Measurements from ENCODE around the gene CAMSAP1. TPM values are rescaled to one million over a fixed set of nuclear protein-coding genes. Genes with fewer than 3 reads are reported as not detected.

Gene CAMSAP1
- total and polyA plus RNA-seq, 9 of the 15 experiments (the other 6 are each of a cell fraction or from before 2014, with no cell fraction given), result 1.5 to 28.8 (median 14.3) TPM

- in situ Hi-C loops (cut with MboI), result no loop called here
These were observed 129.6 kb downstream of the CAMSAP1 start for GRCh38 chr9:135777623-135778177.

DNA sequence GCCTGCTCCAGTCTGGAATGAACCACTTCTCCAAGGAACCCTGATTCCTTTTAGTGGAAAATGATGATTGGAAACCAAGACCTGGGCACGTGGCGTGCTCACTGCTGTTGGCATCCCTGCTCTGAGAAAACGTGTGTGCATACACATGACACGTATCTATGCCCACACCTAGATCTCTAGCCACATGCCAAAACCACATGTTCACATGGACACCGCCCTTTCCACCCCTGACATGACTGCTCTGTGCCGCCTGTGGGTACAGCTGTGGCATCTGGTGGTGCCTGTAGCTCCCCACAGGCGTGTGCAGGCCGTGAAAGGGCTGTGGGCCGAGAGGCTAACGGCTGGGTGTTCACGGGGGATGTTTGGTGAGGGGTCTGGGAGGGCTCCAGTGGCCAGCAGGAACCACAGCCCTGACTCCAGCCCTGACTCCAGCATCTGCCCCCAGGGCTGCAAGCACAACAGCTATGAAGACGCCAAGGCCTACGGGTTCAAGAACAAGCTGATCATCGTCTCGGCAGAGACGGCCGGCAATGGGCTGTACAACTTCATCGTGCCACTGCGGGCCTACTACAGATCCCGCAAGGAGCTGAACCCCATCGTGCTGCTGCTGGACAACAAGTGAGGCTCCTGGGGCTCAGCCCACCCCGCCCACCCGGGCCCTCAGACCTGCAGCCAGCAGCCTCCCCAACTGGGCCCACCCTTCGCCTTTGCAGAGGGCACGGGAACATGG, 130.3 kb downstream of the CAMSAP1 start:
- peaks cover 6% of the 10 kb centered on the region for H3K9me1 ChIP-seq (ENCODE audit: control insufficient read depth, insufficient read depth, low read length)
- H3K4me3 ChIP-seq, result no peak overlapping the region
- no TSS peak for BruUV-seq (replicated peaks)
- H3K9ac ChIP-seq (ENCODE audit: insufficient read depth in 1 of 2, low read depth in 2 of 2, low read length in 2 of 2), result no peak overlapping the region
- no peaks in the 10 kb centered on the region for H3K79me2 ChIP-seq (ENCODE audit: control insufficient read depth, insufficient read depth, low read length)
- H2AFZ ChIP-seq (ENCODE audit: low read depth, low read length), result no peak overlapping the region
- ATAC-seq (no peak), FAIRE-seq (no peak), DNase-seq (ENCODE audit: extremely low read depth in 1 of 4, low spot score in 3 of 4) (no peak)
- POLR2A ChIA-PET, result interaction anchor here (0.6 kb wide), 1 partner anchor 280 kb away, joined by 3 read pairs; no protein-coding TSS in a partner anchor
- peaks cover 0 to 49% of the 10 kb centered on the region in 2 experiments; a peak in 2 of 5 replicates for H3K4me1 ChIP-seq (replicated peaks in 1 of 2; ENCODE audit: control insufficient read depth in 2 of 2, insufficient read depth in 2 of 2, low read length in 2 of 2)
- peaks cover 31% of the 10 kb centered on the region for H4K20me1 ChIP-seq (replicated peaks; ENCODE audit: control insufficient read depth, insufficient read depth, low read length)
- CTCF ChIA-PET (ENCODE audit: low intra/inter-chr PET ratio), result no interaction called here
- in situ Hi-C loops (cut with MboI), result no loop called here
- H3K9me3 ChIP-seq (replicated peaks; ENCODE audit: control insufficient read depth, insufficient read depth, low read depth, low read length), result no peaks in the 10 kb centered on the region
- H3K27ac ChIP-seq (ENCODE audit: extremely low read depth, low read depth, low read length), result no peak overlapping the region
- peaks cover 20 to 83% of the 10 kb centered on the region in 2 experiments; a peak in 4 of 5 replicates for H3K27me3 ChIP-seq (ENCODE audit: control insufficient read depth in 2 of 2, insufficient read depth in 2 of 2, low read length in 2 of 2)
- 3% methylated on average over 17 of the region's 25 CpGs for WGBS (ENCODE audit: insufficient coverage, low coverage, missing lambda C conversion rate)
- intact Hi-C loops (cut with micrococcal nuclease), result no loop called here
- no peaks in the 10 kb centered on the region for H3K36me3 ChIP-seq (ENCODE audit: control insufficient read depth, insufficient read depth, low read length)
- no peak overlapping the region for H3K4me2 ChIP-seq (ENCODE audit: insufficient read depth, low read length)
- TF ChIP-seq BCLAF1 (IDR thresholded peaks at IDR 0.05; ENCODE audit: borderline replicate concordance in 1 of 2, control insufficient read depth in 1 of 2, low read depth in 2 of 2, low read length in 1 of 2) (no peak), ZNF282 (CRISPR knock-in tag; IDR thresholded peaks at IDR 0.05) (no peak), ZBTB26 (CRISPR knock-in tag; IDR thresholded peaks at IDR 0.05) (no peak), GABPB1 (CRISPR knock-in tag; IDR thresholded peaks at IDR 0.05) (no peak), HDGF (IDR thresholded peaks at IDR 0.05) (no peak)
- TF ChIP-seq, protein P1, sequence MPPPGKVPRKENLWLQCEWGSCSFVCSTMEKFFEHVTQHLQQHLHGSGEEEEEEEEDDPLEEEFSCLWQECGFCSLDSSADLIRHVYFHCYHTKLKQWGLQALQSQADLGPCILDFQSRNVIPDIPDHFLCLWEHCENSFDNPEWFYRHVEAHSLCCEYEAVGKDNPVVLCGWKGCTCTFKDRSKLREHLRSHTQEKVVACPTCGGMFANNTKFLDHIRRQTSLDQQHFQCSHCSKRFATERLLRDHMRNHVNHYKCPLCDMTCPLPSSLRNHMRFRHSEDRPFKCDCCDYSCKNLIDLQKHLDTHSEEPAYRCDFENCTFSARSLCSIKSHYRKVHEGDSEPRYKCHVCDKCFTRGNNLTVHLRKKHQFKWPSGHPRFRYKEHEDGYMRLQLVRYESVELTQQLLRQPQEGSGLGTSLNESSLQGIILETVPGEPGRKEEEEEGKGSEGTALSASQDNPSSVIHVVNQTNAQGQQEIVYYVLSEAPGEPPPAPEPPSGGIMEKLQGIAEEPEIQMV (tag; conservative IDR thresholded peaks at IDR 0.05; ENCODE audit: low read depth), result no peak

More at GRCh38 chr9:135777623-135778177, 129.6 kb downstream of the CAMSAP1 start:
- FAIRE-seq (no peak), DNase-seq (ENCODE audit: extremely low read depth in 1 of 4, low spot score in 3 of 4) (no peak), ATAC-seq (no peak)
- no peaks in the 10 kb centered on the region for H3K9me3 ChIP-seq (replicated peaks; ENCODE audit: control insufficient read depth, insufficient read depth, low read depth, low read length)
- H4K20me1 ChIP-seq (replicated peaks; ENCODE audit: control insufficient read depth, insufficient read depth, low read length), result peaks cover 35% of the 10 kb centered on the region
- no peaks in the 10 kb centered on the region for H3K36me3 ChIP-seq (ENCODE audit: control insufficient read depth, insufficient read depth, low read length)
- no peak overlapping the region for H3K4me3 ChIP-seq
- no peak overlapping the region for H3K9ac ChIP-seq (ENCODE audit: insufficient read depth in 1 of 2, low read depth in 2 of 2, low read length in 2 of 2)
- H3K27ac ChIP-seq (ENCODE audit: extremely low read depth, low read depth, low read length), result no peak overlapping the region
- peaks cover 24 to 83% of the 10 kb centered on the region in 2 experiments for H3K27me3 ChIP-seq (ENCODE audit: control insufficient read depth in 2 of 2, insufficient read depth in 2 of 2, low read length in 2 of 2)
- CTCF ChIA-PET (ENCODE audit: low intra/inter-chr PET ratio), result no interaction called here
- H3K4me2 ChIP-seq (ENCODE audit: insufficient read depth, low read length), result no peak overlapping the region
- H3K4me1 ChIP-seq (replicated peaks in 1 of 2; ENCODE audit: control insufficient read depth in 2 of 2, insufficient read depth in 2 of 2, low read length in 2 of 2), result peaks cover 0 to 44% of the 10 kb centered on the region in 2 experiments; a peak in 2 of 5 replicates
- intact Hi-C loops (cut with micrococcal nuclease), result no loop called here
- POLR2A ChIA-PET, result interaction anchor here (0.6 kb wide), 1 partner anchor 280 kb away, joined by 3 read pairs; no protein-coding TSS in a partner anchor
- no peak overlapping the region for H2AFZ ChIP-seq (ENCODE audit: low read depth, low read length)
- no TSS peak for BruUV-seq (replicated peaks)
- peaks cover 6% of the 10 kb centered on the region for H3K9me1 ChIP-seq (ENCODE audit: control insufficient read depth, insufficient read depth, low read length)
- no peaks in the 10 kb centered on the region for H3K79me2 ChIP-seq (ENCODE audit: control insufficient read depth, insufficient read depth, low read length)
- peak; percentile 69 for TF ChIP-seq ZNF263 (CRISPR knock-in tag; IDR thresholded peaks at IDR 0.05; ENCODE audit: borderline replicate concordance)
- no peak for TF ChIP-seq TCF7 (IDR thresholded peaks at IDR 0.05; ENCODE audit: borderline replicate concordance)
- TF ChIP-seq NR1H2 (CRISPR knock-in tag; IDR thresholded peaks at IDR 0.05), result no peak
